H9 (cell line): ENCODE data around the gene CWC27. TPM values are rescaled to one million over a fixed set of nuclear protein-coding genes. Genes with fewer than 3 reads are reported as not detected.

Experiments used
- DNase-seq: peaks from one replicate; pipeline ENCODE4 v3.0.0-alpha.2; 2017
- H2AFZ ChIP-seq: one replicate; pipeline ENCODE4 v1.6.1; 2013; ENCODE audit warnings: mild to moderate bottlenecking, low read length, control low read depth, moderate library complexity
- H2AK5ac ChIP-seq: 2 replicates; pipeline ENCODE4 v1.6.1; 2013; ENCODE audit warnings: low read length, control low read depth, mixed read lengths; ENCODE audit not compliant: insufficient read length
- H2BK120ac ChIP-seq: one replicate; pipeline ENCODE4 v1.6.1; 2013; ENCODE audit warnings: low read depth, mild to moderate bottlenecking, low read length, control low read depth, inconsistent platforms; ENCODE audit not compliant: poor library complexity, severe bottlenecking
- H2BK12ac ChIP-seq: 2 replicates; pipeline ENCODE4 v1.6.1; 2013; ENCODE audit warnings: low read length, control low read depth, mixed read lengths, low read depth; ENCODE audit not compliant: insufficient read length
- H2BK15ac ChIP-seq: 2 replicates; pipeline ENCODE4 v1.6.1; 2013; ENCODE audit warnings: low read depth, low read length, control low read depth
- H2BK20ac ChIP-seq: one replicate; pipeline ENCODE4 v1.6.1; 2013; ENCODE audit warnings: low read depth, mild to moderate bottlenecking, low read length, control low read depth, inconsistent platforms; ENCODE audit not compliant: poor library complexity, severe bottlenecking
- H2BK5ac ChIP-seq: 2 replicates; pipeline ENCODE4 v1.6.1; 2013; ENCODE audit warnings: low read length, control low read depth, mixed read lengths; ENCODE audit not compliant: insufficient read length
- H3K14ac ChIP-seq: 2 replicates; pipeline ENCODE4 v1.6.1; 2013; ENCODE audit warnings: low read length, control low read depth; ENCODE audit not compliant: insufficient read depth
- H3K18ac ChIP-seq: 2 replicates; pipeline ENCODE4 v1.6.1; 2013; ENCODE audit warnings: low read depth, mild to moderate bottlenecking, mixed read lengths, low read length, control low read depth; ENCODE audit not compliant: insufficient read length
- H3K23ac ChIP-seq: 2 replicates; pipeline ENCODE4 v1.6.1; 2013; ENCODE audit warnings: low read length, control low read depth, mixed read lengths, low read depth; ENCODE audit not compliant: insufficient read length
- H3K23me2 ChIP-seq: 2 replicates; pipeline ENCODE4 v1.6.1; 2013; ENCODE audit warnings: low read depth, mild to moderate bottlenecking, mixed read lengths, low read length, control low read depth; ENCODE audit not compliant: insufficient read length, poor library complexity, severe bottlenecking
- H3K27ac ChIP-seq: 2 replicates; pipeline ENCODE4 v1.5.1; 2013; ENCODE audit warnings: low read length, control low read depth, mixed read lengths, low read depth; ENCODE audit not compliant: insufficient read length
- H3K27me3 ChIP-seq: 2 replicates; pipeline ENCODE4 v1.6.1; 2013; ENCODE audit warnings: low read length, control low read depth, inconsistent platforms; ENCODE audit not compliant: insufficient read depth
- H3K4ac ChIP-seq: 2 replicates; pipeline ENCODE4 v1.6.1; 2013; ENCODE audit warnings: low read depth, mild to moderate bottlenecking, control low read depth, inconsistent platforms, low read length, moderate library complexity
- H3K4me1 ChIP-seq: 2 replicates; pipeline ENCODE4 v1.6.1; 2013; ENCODE audit warnings: low read length, control low read depth, inconsistent platforms; ENCODE audit not compliant: insufficient read depth
- H3K4me2 ChIP-seq: 2 replicates; pipeline ENCODE4 v1.6.1; 2013; ENCODE audit warnings: low read length, control low read depth, mixed read lengths; ENCODE audit not compliant: insufficient read length, insufficient read depth
- H3K56ac ChIP-seq: 2 replicates; pipeline ENCODE4 v1.6.1; 2013; ENCODE audit warnings: low read depth, mild to moderate bottlenecking, mixed read lengths, low read length, control low read depth; ENCODE audit not compliant: insufficient read length
- H3K79me1 ChIP-seq: 2 replicates; pipeline ENCODE4 v1.6.1; 2013; ENCODE audit warnings: low read depth, mild to moderate bottlenecking, moderate library complexity, low read length, control low read depth, inconsistent platforms; ENCODE audit not compliant: insufficient read depth, poor library complexity, severe bottlenecking
- H3K79me2 ChIP-seq: 2 replicates; pipeline ENCODE4 v1.6.1; 2013; ENCODE audit warnings: low read length, control low read depth, inconsistent platforms; ENCODE audit not compliant: insufficient read depth
- H3K9ac ChIP-seq: 2 replicates; pipeline ENCODE4 v1.6.1; 2013; ENCODE audit warnings: low read length, control low read depth, mixed read lengths; ENCODE audit not compliant: insufficient read length; ENCODE audit errors: extremely low read depth
- H3K9me3 ChIP-seq: one replicate; pipeline ENCODE4 v1.6.1; 2013; ENCODE audit warnings: low read depth, low read length, inconsistent platforms; ENCODE audit not compliant: control insufficient read depth
- H3T11ph ChIP-seq: one replicate; pipeline ENCODE4 v1.6.1; 2013; ENCODE audit warnings: mild to moderate bottlenecking, low read length, control low read depth, inconsistent platforms
- H4K20me1 ChIP-seq: one replicate; pipeline ENCODE4 v1.6.1; 2013; ENCODE audit not compliant: control insufficient read depth, insufficient read length, insufficient read depth
- H4K5ac ChIP-seq: 2 replicates; pipeline ENCODE4 v1.6.1; 2013; ENCODE audit warnings: low read depth, mild to moderate bottlenecking, mixed read lengths, low read length, control low read depth; ENCODE audit not compliant: insufficient read length
- H4K8ac ChIP-seq: replicated peaks from 2 replicates; pipeline ENCODE4 v1.6.1; 2013; ENCODE audit warnings: low read length, control low read depth, mixed read lengths, low read depth; ENCODE audit not compliant: insufficient read length
- H4K91ac ChIP-seq: 2 replicates; pipeline ENCODE4 v1.6.1; 2013; ENCODE audit warnings: low read depth, mild to moderate bottlenecking, moderate library complexity, mixed read lengths, low read length, control low read depth; ENCODE audit not compliant: insufficient read length
- H3K27ac Mint-ChIP-seq, 3 experiments: 2 replicates in 2 of 3; 3 replicates in 1 of 3; pipeline ENCODE4 v1.8.0; 2020 to 2021; ENCODE audit warnings: mixed read lengths in 3 of 3, mild to moderate bottlenecking in 1 of 3, moderate library complexity in 1 of 3
- H3K27me3 Mint-ChIP-seq: 2 replicates; pipeline ENCODE4 v1.8.0; 2021; ENCODE audit warnings: low read depth, mild to moderate bottlenecking, moderate library complexity, mixed read lengths
- H3K36me3 Mint-ChIP-seq, 3 experiments: 2 replicates in 2 of 3; 3 replicates in 1 of 3; pipeline ENCODE4 v1.8.0; 2020 to 2021; ENCODE audit warnings: low read depth in 3 of 3, mixed read lengths in 3 of 3; ENCODE audit not compliant: insufficient read depth in 1 of 3
- H3K4me1 Mint-ChIP-seq, 2 experiments: 2 replicates each; pipeline ENCODE4 v1.8.0; 2020; ENCODE audit warnings: mixed read lengths in 2 of 2
- H3K4me3 Mint-ChIP-seq, 2 experiments: 2 replicates in 1 of 2; 3 replicates in 1 of 2; pipeline ENCODE4 v1.8.0; 2020 to 2021; ENCODE audit warnings: mild to moderate bottlenecking in 2 of 2, mixed read lengths in 2 of 2, moderate library complexity in 1 of 2
- H3K9me3 Mint-ChIP-seq, 2 experiments: 2 replicates in 1 of 2; 3 replicates in 1 of 2; pipeline ENCODE4 v1.8.0; 2020; ENCODE audit warnings: mild to moderate bottlenecking in 2 of 2, mixed read lengths in 2 of 2, moderate library complexity in 1 of 2
- CTCF ChIP-seq: fragments of 200-600 bp; sonication (generic); conservative IDR thresholded peaks from 3 replicates; pipeline ENCODE4 v1.8.0; 2021; ENCODE audit warnings: antibody characterized with exemption, mild to moderate bottlenecking
- WGBS: extraction: QIAGEN DNeasy Blood & Tissue Kit; methylation state at CpG from one replicate; pipeline ENCODE4 v1.1.7; 2013; ENCODE audit warnings: missing lambda C conversion rate, low lambda C conversion rate, mixed read lengths; ENCODE audit not compliant: insufficient read length; ENCODE audit errors: extremely low coverage; 5-methylcytosine and 5-hydroxymethylcytosine counted together
- total RNA-seq: library from RNA; stranded (reverse); gene quantifications from 2 replicates; pipeline ENCODE4 v1.2.1, GENCODE V29; 2021

The CWC27 gene
- total RNA-seq, 1 experiment from 2014 or later: 41.9 TPM

- Histone ChIP-seq H3K56ac (no peak overlapping the region), H2BK20ac (no peak overlapping the region), H4K91ac (no peak overlapping the region), H2BK120ac (no peak overlapping the region), H2BK15ac (no peak overlapping the region), H2BK12ac (no peak overlapping the region), H3K27ac (no peak overlapping the region), H2AFZ (no peak overlapping the region), H3K79me1 (no peaks in the 10 kb centered on the region), H3K4me2 (no peak overlapping the region), H3K4me1 (no peaks in the 10 kb centered on the region), H3K14ac (no peak overlapping the region), H3K79me2 (no peaks in the 10 kb centered on the region), H3K9me3 (no peaks in the 10 kb centered on the region), H3K23me2 (no peaks in the 10 kb centered on the region), H2AK5ac (no peak overlapping the region), H4K5ac (no peak overlapping the region), H3T11ph (no peak overlapping the region), H3K23ac (no peak overlapping the region), H4K8ac (no peak overlapping the region), H4K20me1 (no peaks in the 10 kb centered on the region), H3K4ac (no peak overlapping the region), H3K18ac (no peak overlapping the region), H3K27me3 (no peaks in the 10 kb centered on the region; the same call in 1 of the 2 replicates), H3K9ac (no peak overlapping the region), H2BK5ac (no peak overlapping the region)
- Mint-ChIP-seq H3K4me3 (no peak overlapping the region), H3K36me3 (peaks cover 2 to 11% (median 4%) of the 10 kb centered on the region in 3 experiments), H3K9me3 (no peaks in the 10 kb centered on the region; a peak in 1 of 5 replicates), H3K4me1 (peaks cover 15 to 16% of the 10 kb centered on the region in 2 experiments), H3K27me3 (no peaks in the 10 kb centered on the region), H3K27ac (no peak overlapping the region)
- DNase-seq: no peak
- no CpG with 5 or more reads among the region's 1 CpG for WGBS
- TF ChIP-seq CTCF: no peak
Measured at GRCh38 chr5:64835266-64835665, 66.5 kb downstream of the CWC27 start.
